H1 (cell line): Measurements from ENCODE around the gene OLA1. TPM values are rescaled to one million over a fixed set of nuclear protein-coding genes. Genes with fewer than 3 reads are reported as not detected.

ENCODE experiments used
- CTCF ChIA-PET: fragments of 300-600 bp; sonication (Branson Sonifier 250); formaldehyde crosslinking; loops from one replicate; lab custom pipeline; 2021; ENCODE audit not compliant: partially characterized antibody; lab: Charles Lee
- POLR2A ChIA-PET: fragments of 300-600 bp; sonication (Branson Sonifier 250); formaldehyde crosslinking; loops from one replicate; lab custom pipeline; 2021; ENCODE audit warnings: inconsistent platforms; ENCODE audit not compliant: partially characterized antibody; lab: Charles Lee
- DNase-seq, 2 experiments: peaks; one replicate each; pipeline versions ENCODE4 v3.0.0 to v3.0.0-alpha.2; 2010 to 2022; ENCODE audit warnings: low spot score in 2 of 2, low read depth in 1 of 2, mixed read lengths in 1 of 2
- FAIRE-seq: peaks from 2 replicates; lab custom pipeline; 2011; peaks lifted over from hg19 to GRCh38; lab: Jason Lieb, UNC
- H2AFZ ChIP-seq: 2 replicates; pipeline ENCODE4 v1.8.1; 2012; ENCODE audit warnings: low read length, inconsistent platforms
- H2AK5ac ChIP-seq: 2 replicates; pipeline ENCODE4 v1.6.1; 2013; ENCODE audit warnings: low read depth, low read length
- H2BK120ac ChIP-seq: replicated peaks from 2 replicates; pipeline ENCODE3; 2013; ENCODE audit warnings: low read depth, low read length, inconsistent platforms
- H2BK12ac ChIP-seq: 2 replicates; pipeline ENCODE4 v1.6.1; 2013; ENCODE audit warnings: low read depth, low read length
- H2BK15ac ChIP-seq: 2 replicates; pipeline ENCODE4 v1.6.1; 2013; ENCODE audit warnings: low read length
- H2BK20ac ChIP-seq: 2 replicates; pipeline ENCODE4 v1.6.1; 2013; ENCODE audit warnings: low read length
- H2BK5ac ChIP-seq: 2 replicates; pipeline ENCODE4 v1.6.1; 2013; ENCODE audit warnings: low read depth, low read length
- H3K14ac ChIP-seq: 2 replicates; pipeline ENCODE4 v1.6.1; 2013; ENCODE audit warnings: inconsistent platforms; ENCODE audit not compliant: insufficient read length
- H3K18ac ChIP-seq: 2 replicates; pipeline ENCODE4 v1.6.1; 2013; ENCODE audit warnings: low read length; ENCODE audit errors: extremely low read depth
- H3K23ac ChIP-seq: 2 replicates; pipeline ENCODE4 v1.6.1; 2013; ENCODE audit warnings: inconsistent platforms; ENCODE audit not compliant: insufficient read length
- H3K23me2 ChIP-seq: 2 replicates; pipeline ENCODE4 v1.6.1; 2013; ENCODE audit warnings: low read depth, low read length
- H3K27ac ChIP-seq: 2 replicates; pipeline ENCODE4 v1.6.1; 2011; ENCODE audit warnings: low read depth, low read length, inconsistent platforms
- H3K27me3 ChIP-seq, 4 experiments: replicated peaks in 1 of 4; 1 replicate in 1 of 4; 2 replicates in 3 of 4; pipeline versions ENCODE4 v1.6.1 to v1.8.1; 2011 to 2013; ENCODE audit warnings: low read length in 3 of 4, mild to moderate bottlenecking in 3 of 4, inconsistent platforms in 2 of 4, mixed read lengths in 2 of 4, moderate library complexity in 1 of 4; ENCODE audit not compliant: control insufficient read depth in 3 of 4, insufficient read depth in 3 of 4; ENCODE audit errors: extremely low read depth in 1 of 4
- H3K36me3 ChIP-seq, 4 experiments: 2 replicates each; pipeline versions ENCODE4 v1.6.1 to v1.8.1; 2011 to 2013; ENCODE audit warnings: mild to moderate bottlenecking in 4 of 4, low read length in 3 of 4, moderate library complexity in 2 of 4, control low read depth in 1 of 4, inconsistent platforms in 1 of 4; ENCODE audit not compliant: insufficient read depth in 4 of 4, control insufficient read depth in 2 of 4
- H3K4ac ChIP-seq: replicated peaks from 2 replicates; pipeline ENCODE3; 2013; ENCODE audit warnings: low read length, low read depth, mixed read lengths, inconsistent platforms; ENCODE audit not compliant: insufficient read length
- H3K4me1 ChIP-seq, 4 experiments: replicated peaks in 1 of 4; 1 replicate in 1 of 4; 2 replicates in 3 of 4; pipeline versions ENCODE4 v1.6.1 to v1.8.1; 2011 to 2013; ENCODE audit warnings: low read length in 3 of 4, inconsistent platforms in 2 of 4, mixed read lengths in 1 of 4; ENCODE audit not compliant: insufficient read depth in 4 of 4, control insufficient read depth in 3 of 4
- H3K4me2 ChIP-seq, 2 experiments: 2 replicates each; pipeline versions ENCODE4 v1.6.1 to v1.8.1; 2011 to 2013; ENCODE audit warnings: low read depth in 2 of 2, low read length in 2 of 2, control low read depth in 1 of 2, inconsistent platforms in 1 of 2, mild to moderate bottlenecking in 1 of 2; ENCODE audit not compliant: insufficient read depth in 1 of 2
- H3K4me3 ChIP-seq, 4 experiments: fragments of 200-600, 300-600 bp in 1 of 4; sonication (generic), shearing (Covaris generic), sonication (Bioruptor Twin) in 1 of 4; 2 replicates each; pipeline versions ENCODE4 v1.5.1 to v1.8.1; 2011 to 2016; ENCODE audit warnings: low read length in 4 of 4, low read depth in 3 of 4, control low read depth in 2 of 4, inconsistent platforms in 2 of 4, mild to moderate bottlenecking in 2 of 4, mixed read lengths in 1 of 4, moderate library complexity in 1 of 4; ENCODE audit not compliant: insufficient read depth in 2 of 4; ENCODE audit errors: extremely low read depth in 1 of 4
- H3K56ac ChIP-seq: replicated peaks from 2 replicates; pipeline ENCODE3; 2013; ENCODE audit warnings: low read depth, mild to moderate bottlenecking, mixed read lengths, low read length, inconsistent platforms; ENCODE audit not compliant: insufficient read length
- H3K79me1 ChIP-seq: 2 replicates; pipeline ENCODE4 v1.6.1; 2013; ENCODE audit warnings: low read depth, low read length, control low read depth
- H3K79me2 ChIP-seq, 2 experiments: 2 replicates each; pipeline versions ENCODE4 v1.6.1 to v1.8.1; 2012 to 2013; ENCODE audit warnings: low read length in 2 of 2, mild to moderate bottlenecking in 2 of 2, inconsistent platforms in 1 of 2; ENCODE audit not compliant: insufficient read depth in 2 of 2, control insufficient read depth in 1 of 2
- H3K9ac ChIP-seq, 4 experiments: replicated peaks in 1 of 4; 1 replicate in 1 of 4; 2 replicates in 3 of 4; pipeline versions ENCODE4 v1.6.1 to v1.8.1; 2011 to 2013; ENCODE audit warnings: low read depth in 3 of 4, low read length in 3 of 4, control low read depth in 2 of 4, mild to moderate bottlenecking in 2 of 4, moderate library complexity in 2 of 4, inconsistent platforms in 1 of 4; ENCODE audit errors: extremely low read depth in 1 of 4
- H3K9me3 ChIP-seq, 2 experiments: 2 replicates each; pipeline versions ENCODE4 v1.6.1 to v1.8.1; 2012 to 2013; ENCODE audit warnings: mild to moderate bottlenecking in 2 of 2, moderate library complexity in 2 of 2, control low read depth in 1 of 2, inconsistent platforms in 1 of 2, low read depth in 1 of 2, low read length in 1 of 2, mixed read lengths in 1 of 2; ENCODE audit not compliant: insufficient read depth in 2 of 2
- H4K20me1 ChIP-seq, 2 experiments: replicated peaks in 1 of 2; 2 replicates each; pipeline versions ENCODE3 to v1.8.1; 2011 to 2013; ENCODE audit warnings: inconsistent platforms in 2 of 2, low read length in 2 of 2, mild to moderate bottlenecking in 1 of 2; ENCODE audit not compliant: insufficient read depth in 2 of 2, control insufficient read depth in 1 of 2
- H4K5ac ChIP-seq: 2 replicates; pipeline ENCODE4 v1.6.1; 2013; ENCODE audit warnings: low read length, low read depth, mixed read lengths, inconsistent platforms; ENCODE audit not compliant: insufficient read length
- H4K8ac ChIP-seq: 2 replicates; pipeline ENCODE4 v1.8.0; 2013; ENCODE audit warnings: mild to moderate bottlenecking, moderate library complexity, low read length, inconsistent platforms; ENCODE audit not compliant: insufficient read depth; ENCODE audit errors: extremely low read depth
- H4K91ac ChIP-seq: replicated peaks from 2 replicates; pipeline ENCODE3; 2013; ENCODE audit warnings: low read length, mixed read lengths, inconsistent platforms; ENCODE audit not compliant: insufficient read length
- ASH2L ChIP-seq: fragments of 200-600, 300-600 bp; sonication (generic); IDR thresholded peaks from one replicate; pipeline ENCODE4 v1.7.1; 2017; ENCODE audit warnings: low read length
- CREB1 ChIP-seq: IDR thresholded peaks from 2 replicates; pipeline ENCODE4 v1.6.1; 2012; ENCODE audit warnings: inconsistent platforms
- E2F6 ChIP-seq: IDR thresholded peaks from 2 replicates; pipeline ENCODE4 v1.6.1; 2012; ENCODE audit warnings: inconsistent platforms
- EP300 ChIP-seq, 2 experiments: IDR thresholded peaks; 1 replicate in 1 of 2; 2 replicates in 1 of 2; pipeline ENCODE4 v1.6.1; 2011 to 2012; ENCODE audit warnings: low read depth in 2 of 2, low read length in 2 of 2, mild to moderate bottlenecking in 2 of 2, borderline replicate concordance in 1 of 2, inconsistent platforms in 1 of 2, moderate library complexity in 1 of 2
- FOSL1 ChIP-seq: IDR thresholded peaks from 2 replicates; pipeline ENCODE4 v1.6.1; 2011; ENCODE audit warnings: mild to moderate bottlenecking, low read depth, low read length, moderate library complexity; ENCODE audit not compliant: insufficient read depth
- GABPA ChIP-seq: IDR thresholded peaks from 2 replicates; pipeline ENCODE4 v1.6.1; 2011; ENCODE audit warnings: mild to moderate bottlenecking, low read length, moderate library complexity, borderline replicate concordance; ENCODE audit not compliant: insufficient read depth
- KDM5A ChIP-seq: fragments of 200-600 bp; IDR thresholded peaks from 2 replicates; pipeline ENCODE4 v1.7.1; 2012; ENCODE audit warnings: mild to moderate bottlenecking, low read length, inconsistent platforms, mixed read lengths
- RXRA ChIP-seq: IDR thresholded peaks from 2 replicates; pipeline ENCODE4 v1.6.1; 2011; ENCODE audit warnings: low read depth, mild to moderate bottlenecking, low read length, moderate library complexity; ENCODE audit not compliant: insufficient read depth
- SIN3A ChIP-seq, 2 experiments: IDR thresholded peaks in 1 of 2; conservative IDR thresholded peaks in 1 of 2; 2 replicates each; pipeline ENCODE4 v1.6.1; 2011 to 2012; ENCODE audit warnings: low read length in 2 of 2, improper control_type of control experiment in 1 of 2, low read depth in 1 of 2, mild to moderate bottlenecking in 1 of 2
- SIRT6 ChIP-seq: IDR thresholded peaks from one replicate; pipeline ENCODE4 v1.7.1; 2012; ENCODE audit warnings: low read length, inconsistent platforms
- SP1 ChIP-seq: IDR thresholded peaks from 2 replicates; pipeline ENCODE4 v1.6.1; 2011; ENCODE audit warnings: low read depth, low read length
- SP4 ChIP-seq: IDR thresholded peaks from 2 replicates; pipeline ENCODE4 v1.6.1; 2012; ENCODE audit warnings: low read length, inconsistent platforms
- SRF ChIP-seq: IDR thresholded peaks from 2 replicates; pipeline ENCODE4 v1.6.1; 2011; ENCODE audit warnings: mild to moderate bottlenecking, low read depth, low read length, moderate library complexity
- TBP ChIP-seq: IDR thresholded peaks from 2 replicates; pipeline ENCODE4 v1.6.1; 2011; ENCODE audit warnings: low read depth, low read length, improper control_type of control experiment
- WGBS, 2 experiments: shearing (Covaris generic) in 1 of 2; methylation state at CpG; one replicate each; pipeline versions ENCODE4 v1.1.6 to v1.1.7; 2013 to 2015; ENCODE audit warnings: low lambda C conversion rate in 2 of 2, mixed read lengths in 2 of 2, inconsistent platforms in 1 of 2, low coverage in 1 of 2, missing lambda C conversion rate in 1 of 2; ENCODE audit not compliant: insufficient replicate concordance in 2 of 2, insufficient coverage in 1 of 2, insufficient read length in 1 of 2; ENCODE audit errors: extremely low coverage in 1 of 2, missing lambda C conversion rate in 1 of 2; 5-methylcytosine and 5-hydroxymethylcytosine counted together
- polyA plus RNA-seq, 7 experiments: library from polyadenylated mRNA; depleted of rRNA in 3 of 7; stranded (reverse) in 5 of 7; unstranded in 2 of 7; fragments of >200 nt in 5 of 7; fragments of 200-250 nt in 2 of 7; gene quantifications; 1 replicate in 5 of 7; 2 replicates in 1 of 7; 4 replicates in 1 of 7; pipeline versions ENCODE4 v1.2.1 to v1.2.3, GENCODE V29; 2011 to 2013; ENCODE audit warnings: missing spikeins in 2 of 7, mixed read lengths in 2 of 7
- total RNA-seq: library from RNA; stranded (reverse); fragmentation: NEBNext Ultra II Directional; extraction: Animal tissue kit (Norgen Biotek cat#: 25700); gene quantifications from 2 replicates; pipeline ENCODE4 v1.2.1, GENCODE V29; 2021

The OLA1 gene
- total and polyA plus RNA-seq, 2 of the 8 experiments (the other 6 are each of a cell fraction or from before 2014, with no cell fraction given) = 39.3 to 158 TPM

GRCh38 chr2:174240097-174240496, 8.2 kb downstream of the OLA1 start:
- H3K27me3 ChIP-seq = no peaks in the 10 kb centered on the region
- no peak overlapping the region for H4K91ac ChIP-seq
- H3K79me2 ChIP-seq = peaks cover 6 to 96% of the 10 kb centered on the region in 2 experiments; a peak in 3 of 4 replicates
- H3K79me1 ChIP-seq = peaks cover 6% of the 10 kb centered on the region
- H3K27ac ChIP-seq = no peak overlapping the region
- POLR2A ChIA-PET = interaction anchor here (1.7 kb wide), 1 partner anchor 10 kb away, joined by 5 read pairs; no protein-coding TSS in a partner anchor
- no peak overlapping the region for H2BK20ac ChIP-seq
- H3K4me2 ChIP-seq = no peak overlapping the region
- no peak overlapping the region for H3K4ac ChIP-seq
- FAIRE-seq = no peak
- no peak overlapping the region for H2BK5ac ChIP-seq
- 94% methylated on average over 1 of the region's 1 CpG; no CpG with 5 or more reads in 1 of the 2 experiments for WGBS, 2 experiments
- CTCF ChIA-PET = interaction anchor here (2.0 kb wide), 1 partner anchor 16 kb away, joined by 5 read pairs; no protein-coding TSS in a partner anchor
- no peak overlapping the region for H3K56ac ChIP-seq
- H3K18ac ChIP-seq = no peak overlapping the region
- H2BK15ac ChIP-seq = no peak overlapping the region
- no peak overlapping the region for H2BK120ac ChIP-seq
- no peak overlapping the region for H3K23ac ChIP-seq
- H3K4me1 ChIP-seq = peaks cover 0 to 5% (median 2%) of the 10 kb centered on the region in 4 experiments; a peak in 3 of 7 replicates
- H3K23me2 ChIP-seq = no peaks in the 10 kb centered on the region
- no peak overlapping the region for H4K5ac ChIP-seq
- no peak overlapping the region for H3K14ac ChIP-seq
- no peak overlapping the region for H3K9ac ChIP-seq
- H3K4me3 ChIP-seq = no peak overlapping the region
- no peak overlapping the region for H4K8ac ChIP-seq
- peaks cover 5 to 18% of the 10 kb centered on the region in 2 experiments for H4K20me1 ChIP-seq
- H3K9me3 ChIP-seq = no peaks in the 10 kb centered on the region
- peaks cover 0 to 11% (median 2%) of the 10 kb centered on the region in 4 experiments; a peak in 3 of 8 replicates for H3K36me3 ChIP-seq
- H2AFZ ChIP-seq = no peak overlapping the region
- no peak overlapping the region for H2AK5ac ChIP-seq
- H2BK12ac ChIP-seq = no peak overlapping the region
- no peak for DNase-seq
- TF ChIP-seq SP1 = no peak
- TF ChIP-seq SIN3A (conservative IDR thresholded peaks at IDR 0.05 in 1 of 2, IDR thresholded peaks at IDR 0.05 in 1 of 2; ENCODE audit: low read depth in 1 of 2, low read length in 2 of 2) = no peak
- TF ChIP-seq SRF = no peak
- TF ChIP-seq GABPA = no peak
- no peak for TF ChIP-seq TBP
- TF ChIP-seq E2F6 = no peak
- no peak for TF ChIP-seq KDM5A
- TF ChIP-seq CREB1 = no peak
- TF ChIP-seq SIRT6 = no peak
- no peak for TF ChIP-seq RXRA
- no peak for TF ChIP-seq FOSL1
- TF ChIP-seq SP4 = no peak
- TF ChIP-seq EP300 (IDR thresholded peaks at IDR 0.05; ENCODE audit: borderline replicate concordance in 1 of 2, low read depth in 2 of 2, low read length in 2 of 2) = no peak
- no peak for TF ChIP-seq ASH2L
